IPS DF 4.7 (cell line): ENCODE results near the gene PAX5.

Experiments used
- DNase-seq: peaks from one replicate; pipeline ENCODE4 v3.0.0-alpha.2; 2013; ENCODE audit warnings: low spot score; ENCODE audit errors: extremely low read depth

Gene PAX5

GRCh38 chr9:36839131-36839885 is 194.8 kb downstream of the PAX5 start:
- DNase-seq, result no peak

- no peak for DNase-seq
These were observed 196.3 kb downstream of the PAX5 start for GRCh38 chr9:36837431-36838405.

DNA sequence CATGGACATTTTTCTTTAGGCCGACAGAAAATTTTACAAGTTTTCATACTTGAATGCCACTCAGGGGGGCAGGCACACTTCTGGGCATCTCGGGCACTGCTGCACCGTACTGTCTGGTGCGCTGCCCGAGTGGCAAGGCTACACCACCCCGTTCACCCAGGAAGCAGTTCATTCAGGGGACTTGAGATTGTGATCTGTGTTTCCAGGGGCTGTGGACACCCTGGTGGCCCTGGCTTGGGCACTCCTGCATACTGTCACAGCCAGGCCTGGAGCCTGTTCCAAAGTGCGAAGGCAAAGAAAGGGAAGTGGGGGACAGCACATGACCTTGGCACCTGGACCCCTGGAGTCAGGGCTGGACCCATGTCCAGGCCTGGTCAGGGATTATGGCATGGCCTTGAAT is 197.6 kb downstream of the PAX5 start:
- DNase-seq, result no peak

DNA sequence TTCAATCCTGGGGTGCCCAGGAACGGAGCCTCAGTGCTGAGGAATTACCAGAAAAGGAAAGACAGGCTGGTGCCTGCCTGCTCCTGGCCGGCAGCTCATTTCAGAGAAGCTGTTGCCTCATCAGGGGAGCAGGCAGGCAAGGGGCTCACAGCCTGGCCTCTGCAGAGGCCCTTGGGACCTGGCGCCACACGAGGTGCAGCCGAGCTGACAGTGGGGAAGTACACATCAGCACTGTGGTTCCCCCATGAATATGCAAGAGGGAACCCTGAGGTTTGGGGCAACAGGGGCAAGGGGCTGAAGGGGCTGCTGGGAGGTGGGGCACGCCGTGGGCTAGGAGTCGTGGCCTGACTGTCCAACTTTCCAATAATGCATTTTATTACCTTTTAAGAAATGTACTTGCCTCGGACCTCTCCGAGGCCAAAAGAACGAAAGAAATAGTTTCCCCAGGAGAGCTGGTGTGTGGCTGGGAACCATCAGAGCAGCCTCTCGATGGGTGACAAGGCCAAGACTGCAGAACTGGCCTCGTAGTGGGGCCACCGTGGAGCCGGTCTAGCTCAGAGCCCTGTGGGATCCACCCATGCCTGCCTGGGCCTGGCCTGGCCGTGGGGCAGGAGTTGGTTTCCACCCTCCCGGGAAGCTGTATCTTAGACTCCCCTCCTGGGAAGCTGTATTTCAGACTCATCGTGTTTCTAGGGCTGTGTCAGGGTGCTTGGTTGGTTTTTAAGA is 198.6 kb downstream of the PAX5 start:
- DNase-seq, result no peak

GRCh38 chr9:36834736-36835135 is 199.3 kb downstream of the PAX5 start:
- DNase-seq, result no peak

- DNase-seq, result no peak
These were observed 200.1 kb downstream of the PAX5 start for GRCh38 chr9:36833954-36834353.

DNA sequence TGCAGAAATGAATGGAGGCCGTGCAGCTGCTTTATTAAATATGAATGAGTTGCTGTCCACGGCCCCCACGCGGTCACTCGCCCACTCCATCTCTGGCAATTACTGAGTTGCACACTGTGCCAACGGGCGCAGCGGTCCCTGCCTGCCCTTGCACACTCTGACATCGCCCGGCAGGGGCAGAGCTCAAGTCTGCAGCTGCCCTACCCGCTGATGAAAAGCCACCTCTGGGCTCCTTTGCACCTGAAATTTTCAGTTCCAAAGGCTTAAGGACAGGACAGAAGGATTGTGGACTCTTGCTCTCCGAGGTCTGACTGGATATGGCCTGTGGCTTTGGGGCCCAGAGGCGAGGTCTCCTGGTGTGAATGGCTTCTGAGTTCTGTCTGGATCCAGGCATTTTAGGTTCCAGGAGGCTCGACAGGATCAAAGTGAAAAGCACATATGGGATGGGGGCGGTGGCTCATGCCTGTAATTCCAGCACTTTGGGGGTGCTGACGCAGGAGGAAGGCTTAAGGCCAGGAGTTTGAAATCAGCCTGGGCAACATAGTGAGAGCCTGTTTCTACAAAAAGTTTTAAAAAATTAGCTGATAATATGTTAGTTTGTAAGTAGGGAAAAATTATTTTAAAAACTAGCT is 201.8 kb downstream of the PAX5 start:
- DNase-seq, result no peak

DNA sequence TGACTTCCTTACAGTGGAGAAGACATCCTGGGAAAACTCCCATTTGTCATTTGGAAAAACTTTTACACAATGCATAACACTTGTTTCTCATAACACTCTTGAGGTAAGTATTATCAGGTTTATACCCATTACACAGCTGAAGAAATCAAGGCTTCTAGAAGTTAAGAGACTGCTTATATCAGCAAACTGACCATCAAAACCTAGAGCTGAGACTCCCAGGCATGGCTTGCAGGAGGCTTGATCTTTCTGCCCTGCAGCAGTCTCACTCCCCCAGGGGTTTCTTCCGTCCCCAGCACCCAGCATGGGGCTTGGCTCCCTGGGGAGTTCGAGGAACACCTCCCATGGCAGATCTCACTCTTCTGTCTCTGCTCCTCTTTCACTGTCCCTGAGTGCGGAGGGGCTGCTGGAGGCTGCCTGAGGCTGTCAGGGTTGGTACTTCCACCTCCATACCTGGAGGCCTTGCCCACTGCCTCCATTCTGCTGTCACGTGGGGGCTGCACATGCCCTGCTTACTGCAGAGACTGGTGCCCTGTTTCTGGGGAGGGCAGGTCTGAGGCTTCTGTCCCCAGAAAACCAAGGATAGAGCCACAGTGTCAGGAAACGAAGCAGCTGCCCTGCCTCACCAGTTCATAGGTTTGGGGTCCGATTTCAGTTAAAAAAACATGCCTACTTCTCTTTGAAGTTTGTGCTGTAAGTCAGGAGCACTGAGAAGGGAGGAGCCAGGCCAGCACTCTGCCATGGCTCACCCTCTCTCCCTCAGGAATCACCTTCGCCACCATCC is 202.5 kb downstream of the PAX5 start:
- no peak for DNase-seq

DNA sequence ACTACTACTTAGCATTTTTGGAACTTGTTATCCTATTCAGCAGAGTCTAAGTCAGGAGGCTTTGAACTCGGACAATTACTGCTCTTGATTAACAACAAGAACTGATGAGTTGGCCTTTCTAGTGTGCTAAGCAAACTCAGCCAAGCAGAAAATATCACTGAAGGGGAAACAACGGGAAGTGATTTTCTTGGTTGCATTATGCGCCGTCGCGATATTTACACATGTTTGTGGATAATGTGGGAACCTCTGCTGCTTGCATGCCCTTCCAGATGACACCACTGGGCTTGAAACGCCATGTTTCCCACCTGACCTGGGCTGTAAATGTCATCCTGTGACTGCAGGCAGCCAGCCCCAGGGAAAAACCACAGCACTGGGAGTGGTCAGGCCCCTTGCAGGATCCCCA is 205.5 kb downstream of the PAX5 start:
- DNase-seq, result no peak

- DNase-seq, result no peak
These were observed 206.5 kb downstream of the PAX5 start for GRCh38 chr9:36827593-36827992.

DNA sequence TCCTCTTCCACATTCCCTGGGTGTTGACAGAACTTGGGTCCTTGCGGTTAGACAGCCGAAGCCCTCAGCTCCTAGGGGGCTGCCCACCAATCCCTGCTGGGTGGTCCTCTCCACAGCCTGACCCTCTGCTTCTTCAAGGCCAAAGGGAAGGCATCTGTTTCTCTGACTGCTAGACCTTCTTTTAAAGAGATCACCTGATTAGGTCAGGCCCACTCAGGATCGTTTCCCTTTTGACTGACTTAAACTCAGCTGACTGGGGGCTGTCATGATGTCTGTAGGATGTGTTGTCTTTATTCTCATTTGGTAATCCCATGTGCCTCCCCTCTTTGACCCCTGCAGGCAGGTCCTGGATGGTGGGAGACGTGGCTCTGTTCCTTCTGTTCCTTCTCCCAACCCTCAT is 207.5 kb downstream of the PAX5 start:
- DNase-seq, result no peak

DNA sequence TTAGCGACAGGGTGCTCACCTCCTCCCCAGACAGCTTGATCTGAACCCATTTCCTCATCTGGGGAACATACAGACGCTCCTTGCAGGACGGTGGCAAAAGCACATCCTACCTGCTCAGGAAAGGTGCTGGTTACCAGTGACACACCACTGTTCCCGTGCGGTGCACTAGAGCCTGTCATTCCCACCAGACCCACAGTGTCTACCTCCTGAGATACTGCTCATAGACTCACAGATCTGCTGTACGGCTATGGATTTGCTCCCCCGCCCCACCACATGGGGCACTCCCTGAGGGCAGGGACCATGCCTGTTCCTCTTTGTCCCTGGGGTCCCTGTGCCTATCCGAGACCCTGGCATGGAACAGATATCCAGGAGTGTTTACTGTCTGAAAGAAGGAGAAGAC is 208.9 kb downstream of the PAX5 start:
- no peak for DNase-seq

- no peak for DNase-seq
These were observed 210.1 kb downstream of the PAX5 start for GRCh38 chr9:36823934-36824333.

GRCh38 chr9:36823466-36823865 is 210.6 kb downstream of the PAX5 start:
- no peak for DNase-seq

DNA sequence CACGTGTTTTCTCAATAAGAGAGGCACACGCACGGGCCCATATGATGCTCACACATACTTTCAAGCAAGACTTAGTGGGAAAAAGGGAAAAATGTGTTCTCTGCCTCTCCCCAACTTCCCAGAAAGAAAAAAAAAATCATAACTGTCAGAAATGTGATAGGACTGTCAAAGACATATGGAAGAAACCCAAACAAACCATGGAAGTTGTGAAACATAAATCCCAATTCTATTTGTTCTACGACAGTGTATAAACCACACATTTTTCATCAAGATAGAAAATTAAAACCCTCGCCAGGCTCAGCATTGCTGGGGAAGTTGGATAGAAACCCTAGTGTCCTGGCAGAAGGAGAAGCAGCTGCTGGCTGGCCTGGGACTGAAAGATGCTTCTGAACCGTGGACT is 211.9 kb downstream of the PAX5 start:
- no peak for DNase-seq

DNA sequence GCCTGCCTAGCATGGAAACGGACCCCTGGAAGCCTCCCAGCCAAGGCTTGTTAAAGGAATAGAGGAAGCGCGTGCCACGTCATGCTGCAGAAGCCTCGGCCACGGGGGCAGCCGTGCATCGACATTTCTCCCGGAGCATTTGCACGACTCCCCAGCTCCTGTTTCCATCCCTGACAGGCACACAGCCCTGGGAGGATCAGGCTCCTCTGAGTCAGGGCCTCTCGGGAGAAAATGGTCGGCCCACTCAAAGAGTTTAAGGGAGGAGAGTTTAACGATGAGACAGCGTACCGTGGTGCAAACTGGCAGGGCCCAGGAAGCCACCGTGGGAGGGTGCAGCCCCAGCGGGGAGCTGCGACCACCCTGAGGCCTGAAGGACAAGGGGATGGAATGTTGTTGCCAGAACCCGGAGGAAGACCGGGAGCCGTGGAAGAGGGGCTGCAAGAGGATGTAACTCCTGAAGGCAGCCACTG is 213.6 kb downstream of the PAX5 start:
- DNase-seq, result no peak

- DNase-seq, result no peak
These were observed 214.8 kb downstream of the PAX5 start for GRCh38 chr9:36818965-36819870.

- no peak for DNase-seq
These were observed 215.7 kb downstream of the PAX5 start for GRCh38 chr9:36818242-36818938.
